PC-9 (cell line): ENCODE results near the gene SLC22A23.

Source experiments
- EZH2 ChIP-seq: fragments of 200-600 bp; sonication (generic); IDR thresholded peaks from 2 replicates; pipeline ENCODE4 v1.8.0; 2017; ENCODE audit warnings: antibody characterized with exemption, low read depth
- TF ChIP-seq, protein P1 (sequence below): fragments of 200-600 bp; sonication (generic); conservative IDR thresholded peaks from 2 replicates; pipeline ENCODE4 v1.6.1; 2017; ENCODE audit warnings: mixed run types, antibody characterized with exemption, mild to moderate bottlenecking, moderate library complexity

DNA sequence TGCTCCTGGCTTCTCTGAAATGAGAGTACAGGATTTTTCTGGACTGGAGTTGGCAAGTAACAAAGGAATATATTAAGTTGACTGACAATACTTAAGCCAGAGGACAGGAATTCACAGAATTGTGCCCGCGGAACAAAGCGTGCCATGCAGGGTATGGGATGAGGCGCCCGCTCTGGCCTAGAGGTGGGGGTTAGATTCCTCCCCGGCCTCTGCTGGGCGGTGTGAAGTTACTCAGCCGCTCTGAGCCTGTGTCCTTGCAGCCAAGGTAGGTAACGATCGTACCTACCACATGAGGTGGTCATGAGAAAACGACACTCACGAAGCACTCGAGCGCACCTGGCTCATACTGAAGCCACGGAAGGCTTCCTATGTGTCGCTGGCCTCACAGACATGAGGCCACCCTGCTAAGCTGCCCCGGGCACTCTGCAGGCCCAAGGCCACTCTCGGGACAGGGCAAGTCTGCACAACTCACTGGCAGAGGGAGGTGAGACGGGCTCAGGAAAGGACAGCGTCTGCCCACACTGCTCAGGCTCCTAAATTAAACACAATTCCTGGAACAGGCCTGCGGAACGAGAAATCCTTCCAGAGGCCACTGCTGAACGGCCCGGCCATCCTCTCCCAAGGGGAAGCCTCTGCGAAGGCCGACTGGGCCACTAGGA is 127.3 kb downstream of the SLC22A23 start:
- TF ChIP-seq, protein P1, sequence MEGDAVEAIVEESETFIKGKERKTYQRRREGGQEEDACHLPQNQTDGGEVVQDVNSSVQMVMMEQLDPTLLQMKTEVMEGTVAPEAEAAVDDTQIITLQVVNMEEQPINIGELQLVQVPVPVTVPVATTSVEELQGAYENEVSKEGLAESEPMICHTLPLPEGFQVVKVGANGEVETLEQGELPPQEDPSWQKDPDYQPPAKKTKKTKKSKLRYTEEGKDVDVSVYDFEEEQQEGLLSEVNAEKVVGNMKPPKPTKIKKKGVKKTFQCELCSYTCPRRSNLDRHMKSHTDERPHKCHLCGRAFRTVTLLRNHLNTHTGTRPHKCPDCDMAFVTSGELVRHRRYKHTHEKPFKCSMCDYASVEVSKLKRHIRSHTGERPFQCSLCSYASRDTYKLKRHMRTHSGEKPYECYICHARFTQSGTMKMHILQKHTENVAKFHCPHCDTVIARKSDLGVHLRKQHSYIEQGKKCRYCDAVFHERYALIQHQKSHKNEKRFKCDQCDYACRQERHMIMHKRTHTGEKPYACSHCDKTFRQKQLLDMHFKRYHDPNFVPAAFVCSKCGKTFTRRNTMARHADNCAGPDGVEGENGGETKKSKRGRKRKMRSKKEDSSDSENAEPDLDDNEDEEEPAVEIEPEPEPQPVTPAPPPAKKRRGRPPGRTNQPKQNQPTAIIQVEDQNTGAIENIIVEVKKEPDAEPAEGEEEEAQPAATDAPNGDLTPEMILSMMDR: no peak
- no peak for TF ChIP-seq EZH2
